OCI-LY7 (cell line): ENCODE data around the gene MRRF. TPM values are rescaled to one million over a fixed set of nuclear protein-coding genes. Genes with fewer than 3 reads are reported as not detected.

Experiments
- BruUV-seq: library from RNA; stranded (reverse); fragments of 400-500 nt; replicated peaks from 2 replicates; lab custom pipeline; 2021; lab: Mats Ljungman, UMichigan
- CTCF ChIA-PET: fragments of 300-600 bp; sonication (Branson Sonifier 250); formaldehyde crosslinking; loops from one replicate; lab custom pipeline; 2022; ENCODE audit warnings: antibody characterized with exemption; ENCODE audit not compliant: unreplicated experiment; lab: Charles Lee
- POLR2A ChIA-PET: fragments of 300-600 bp; sonication (Branson Sonifier 250); formaldehyde crosslinking; loops from one replicate; lab custom pipeline; 2022; ENCODE audit warnings: antibody characterized with exemption; lab: Charles Lee
- DNase-seq: peaks from one replicate; pipeline ENCODE4 v3.0.0-alpha.2; 2015; ENCODE audit warnings: low spot score
- H2AFZ ChIP-seq: fragments of 200-600 bp; sonication (generic), shearing (Covaris generic); 2 replicates; pipeline ENCODE4 v1.6.1; 2014; ENCODE audit warnings: mild to moderate bottlenecking, antibody characterized with exemption, low read length, moderate library complexity
- H3K27ac ChIP-seq: fragments of 200-600 bp; sonication (generic); 2 replicates; pipeline ENCODE4 v1.5.1; 2014; ENCODE audit warnings: mixed run types, low read depth, mild to moderate bottlenecking, moderate library complexity, low read length, inconsistent platforms; ENCODE audit not compliant: poor library complexity, severe bottlenecking
- H3K36me3 ChIP-seq: fragments of 200-600 bp; sonication (generic); 2 replicates; pipeline ENCODE4 v1.6.1; 2014; ENCODE audit warnings: mild to moderate bottlenecking, antibody characterized with exemption, low read length, moderate library complexity, mixed read lengths; ENCODE audit not compliant: insufficient read depth
- H3K4me1 ChIP-seq: fragments of 200-600 bp; sonication (generic); 2 replicates; pipeline ENCODE4 v1.5.1; 2014; ENCODE audit warnings: mild to moderate bottlenecking, low read length; ENCODE audit not compliant: insufficient read depth, poor library complexity, severe bottlenecking
- H3K4me2 ChIP-seq: fragments of 200-600 bp; sonication (generic); 2 replicates; pipeline ENCODE4 v1.6.1; 2014; ENCODE audit warnings: mild to moderate bottlenecking, low read length
- H3K4me3 ChIP-seq: fragments of 200-600 bp; sonication (generic); 2 replicates; pipeline ENCODE4 v1.5.1; 2014; ENCODE audit warnings: mild to moderate bottlenecking, low read depth, low read length; ENCODE audit not compliant: poor library complexity, severe bottlenecking
- H3K79me2 ChIP-seq: fragments of 200-600 bp; sonication (generic); 2 replicates; pipeline ENCODE4 v1.6.1; 2016; ENCODE audit warnings: low read depth, mild to moderate bottlenecking, low read length, moderate library complexity, mixed read lengths; ENCODE audit not compliant: insufficient read depth
- H3K9me2 ChIP-seq: fragments of 200-600 bp; sonication (generic); 2 replicates; pipeline ENCODE4 v1.6.1; 2016; ENCODE audit warnings: mild to moderate bottlenecking, low read length, mixed read lengths; ENCODE audit not compliant: insufficient read depth
- H3K9me3 ChIP-seq: fragments of 200-600 bp; sonication (generic); 2 replicates; pipeline ENCODE4 v1.6.1; 2014; ENCODE audit warnings: mild to moderate bottlenecking, mixed run types, low read length, mixed read lengths
- H4K20me1 ChIP-seq: fragments of 200-600 bp; sonication (generic); 2 replicates; pipeline ENCODE4 v1.6.1; 2014; ENCODE audit warnings: mild to moderate bottlenecking, antibody characterized with exemption, low read length, moderate library complexity, mixed read lengths; ENCODE audit not compliant: insufficient read depth
- CTCF ChIP-seq: fragments of 200-600 bp; sonication (generic); conservative IDR thresholded peaks from 2 replicates; pipeline ENCODE4 v1.5.1; 2014; ENCODE audit warnings: mild to moderate bottlenecking, antibody characterized with exemption, low read length, moderate library complexity, mixed read lengths
- EZH2phosphoT487 ChIP-seq: fragments of 200-600 bp; sonication (generic); IDR thresholded peaks from 2 replicates; pipeline ENCODE4 v1.6.1; 2018; ENCODE audit warnings: low read depth, borderline replicate concordance, mild to moderate bottlenecking, mixed run types, antibody characterized with exemption, low read length, moderate library complexity, mixed read lengths
- intact Hi-C: fragments of 100-400 bp; cut with micrococcal nuclease; formaldehyde crosslinking; loops from one replicate; pipeline ENCODE4 v1.10.0; 2022; ENCODE audit not compliant: unreplicated experiment
- total RNA-seq, 2 experiments: library from RNA; depleted of rRNA in 1 of 2; stranded (reverse); fragments of >200 nt in 1 of 2; shearing (Covaris generic) in 1 of 2; gene quantifications; 2 replicates each; pipeline ENCODE4 v1.2.3, GENCODE V29; 2014 to 2022

The MRRF gene
- total RNA-seq, 2 experiments from 2014 or later: 46.1 to 53.2 TPM

- intact Hi-C loops: no loop called here
- H3K4me1 ChIP-seq: peaks cover 16% of the 10 kb centered on the region
- no peak overlapping the region for H2AFZ ChIP-seq
- no peak overlapping the region for H3K27ac ChIP-seq
- no peak overlapping the region; the same call in 1 of the 2 replicates for H3K4me2 ChIP-seq
- H3K9me2 ChIP-seq: no peaks in the 10 kb centered on the region
- H4K20me1 ChIP-seq: no peaks in the 10 kb centered on the region
- ChIA-PET CTCF (interaction anchor here (0.6 kb wide), 1 partner anchor 15 kb away, joined by 3 read pairs; no protein-coding TSS in a partner anchor), POLR2A (no interaction called here)
- TF ChIP-seq CTCF (no peak), EZH2phosphoT487 (no peak)
- H3K79me2 ChIP-seq: no peaks in the 10 kb centered on the region
- BruUV-seq: no TSS peak
- H3K9me3 ChIP-seq: no peaks in the 10 kb centered on the region
- DNase-seq: no peak
- H3K36me3 ChIP-seq: no peaks in the 10 kb centered on the region
- no peak overlapping the region for H3K4me3 ChIP-seq
These were observed 107.2 kb downstream of the MRRF start for GRCh38 chr9:122371846-122372245.

- Histone ChIP-seq H4K20me1 (no peaks in the 10 kb centered on the region), H3K4me3 (no peak overlapping the region), H2AFZ (no peak overlapping the region), H3K4me1 (peaks cover 16% of the 10 kb centered on the region), H3K9me3 (no peaks in the 10 kb centered on the region), H3K79me2 (no peaks in the 10 kb centered on the region), H3K4me2 (no peak overlapping the region), H3K9me2 (no peaks in the 10 kb centered on the region), H3K27ac (no peak overlapping the region), H3K36me3 (no peaks in the 10 kb centered on the region)
- ChIA-PET CTCF (no interaction called here), POLR2A (no interaction called here)
- TF ChIP-seq CTCF (no peak), EZH2phosphoT487 (no peak)
- intact Hi-C loops: no loop called here
- no peak for DNase-seq
- no TSS peak for BruUV-seq
These were observed 108.5 kb downstream of the MRRF start for GRCh38 chr9:122372856-122373845.

- Histone ChIP-seq H3K4me1 (peaks cover 16% of the 10 kb centered on the region), H4K20me1 (no peaks in the 10 kb centered on the region), H3K4me2 (no peak overlapping the region), H2AFZ (no peak overlapping the region), H3K36me3 (no peaks in the 10 kb centered on the region), H3K79me2 (no peaks in the 10 kb centered on the region), H3K27ac (no peak overlapping the region), H3K9me3 (peaks cover 7% of the 10 kb centered on the region), H3K9me2 (no peaks in the 10 kb centered on the region), H3K4me3 (no peak overlapping the region)
- POLR2A ChIA-PET: no interaction called here
- no peak for DNase-seq
- BruUV-seq: no TSS peak
- TF ChIP-seq EZH2phosphoT487: no peak
- no peak for TF ChIP-seq CTCF
- CTCF ChIA-PET: no interaction called here
- intact Hi-C loops: no loop called here
These were observed 110.3 kb downstream of the MRRF start for GRCh38 chr9:122374885-122375420.
